Uterus (tissue), 2 donors: ENCODE measurements around the gene MYL6B.
"Not testable (repeated sequence)": the region's sequence is repeated elsewhere in the genome, so short reads cannot be mapped to it uniquely, and the experiment has no call there.

Source experiments
- POLR2A ChIP-seq, 2 donors: fragments of 450-650 bp; IDR thresholded peaks; one replicate each; pipeline ENCODE4 v1.6.1; 2016; ENCODE audit warnings: antibody characterized with exemption in 2 of 2, mild to moderate bottlenecking in 1 of 2, moderate library complexity in 1 of 2
- TF ChIP-seq, protein P1 (sequence below), 4 experiments: fragments of 200-600 bp in 2 of 4; fragments of 450-650 bp in 2 of 4; sonication (generic) in 2 of 4; IDR thresholded peaks; one replicate each; pipeline ENCODE4 v1.5.1; 2016 to 2019; ENCODE audit warnings: antibody characterized with exemption in 4 of 4, mild to moderate bottlenecking in 2 of 4, moderate library complexity in 1 of 4

DNA sequence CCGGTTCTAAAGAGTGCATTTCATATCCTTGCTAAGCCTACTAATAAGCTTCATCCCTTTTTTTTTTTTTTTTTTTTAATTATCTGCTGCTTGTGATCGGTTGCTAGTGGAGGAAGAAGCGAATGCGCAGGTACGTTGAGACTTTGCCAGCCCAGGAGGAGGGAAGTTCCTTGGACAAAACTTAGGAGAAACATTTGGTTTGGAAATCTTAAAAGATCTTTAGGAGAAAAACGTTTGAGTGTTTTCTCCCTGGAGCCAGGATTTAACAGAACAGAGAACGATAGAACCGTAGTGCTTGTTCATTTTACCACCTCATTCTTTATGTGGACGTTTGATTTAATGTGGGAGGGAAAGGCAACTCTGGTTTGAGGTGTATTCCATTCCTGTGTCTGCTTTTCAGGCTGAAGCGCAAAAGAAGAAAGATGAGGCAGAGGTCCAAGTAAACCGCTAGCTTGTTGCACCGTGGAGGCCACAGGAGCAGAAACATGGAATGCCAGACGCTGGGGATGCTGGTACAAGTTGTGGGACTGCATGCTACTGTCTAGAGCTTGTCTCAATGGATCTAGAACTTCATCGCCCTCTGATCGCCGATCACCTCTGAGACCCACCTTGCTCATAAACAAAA lies 35.2 kb upstream of the MYL6B start:
- TF ChIP-seq, protein P1, sequence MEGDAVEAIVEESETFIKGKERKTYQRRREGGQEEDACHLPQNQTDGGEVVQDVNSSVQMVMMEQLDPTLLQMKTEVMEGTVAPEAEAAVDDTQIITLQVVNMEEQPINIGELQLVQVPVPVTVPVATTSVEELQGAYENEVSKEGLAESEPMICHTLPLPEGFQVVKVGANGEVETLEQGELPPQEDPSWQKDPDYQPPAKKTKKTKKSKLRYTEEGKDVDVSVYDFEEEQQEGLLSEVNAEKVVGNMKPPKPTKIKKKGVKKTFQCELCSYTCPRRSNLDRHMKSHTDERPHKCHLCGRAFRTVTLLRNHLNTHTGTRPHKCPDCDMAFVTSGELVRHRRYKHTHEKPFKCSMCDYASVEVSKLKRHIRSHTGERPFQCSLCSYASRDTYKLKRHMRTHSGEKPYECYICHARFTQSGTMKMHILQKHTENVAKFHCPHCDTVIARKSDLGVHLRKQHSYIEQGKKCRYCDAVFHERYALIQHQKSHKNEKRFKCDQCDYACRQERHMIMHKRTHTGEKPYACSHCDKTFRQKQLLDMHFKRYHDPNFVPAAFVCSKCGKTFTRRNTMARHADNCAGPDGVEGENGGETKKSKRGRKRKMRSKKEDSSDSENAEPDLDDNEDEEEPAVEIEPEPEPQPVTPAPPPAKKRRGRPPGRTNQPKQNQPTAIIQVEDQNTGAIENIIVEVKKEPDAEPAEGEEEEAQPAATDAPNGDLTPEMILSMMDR (IDR thresholded peaks at IDR 0.05) = not testable (repeated sequence)
- TF ChIP-seq POLR2A (IDR thresholded peaks at IDR 0.05) = not testable (repeated sequence)
